Natural killer cell (primary cell): ENCODE data around the gene MYO1D. TPM values are rescaled to one million over a fixed set of nuclear protein-coding genes. Genes with fewer than 3 reads are reported as not detected.
A peak's percentile ranks its signal among the peaks of the same experiment; 100 is the strongest.

ENCODE experiments used
- ATAC-seq, 3 donors: fragments of 150-1000 bp in 2 of 3; fragments of 200-7000 bp in 1 of 3; cut with Tn5 transposase; 1 replicate in 1 of 3; 2 replicates in 2 of 3; pipeline ENCODE4 v1.10.0; 2021; ENCODE audit warnings: mild to moderate bottlenecking in 2 of 3, moderate library complexity in 2 of 3
- DNase-seq, 2 donors: peaks; one replicate each; pipeline versions ENCODE4 v3.0.0 to v3.0.0-alpha.2; 2013 to 2021; ENCODE audit warnings: mixed read lengths in 1 of 2
- H3K27ac ChIP-seq: one replicate; pipeline ENCODE4 v1.5.1; 2013; ENCODE audit warnings: mild to moderate bottlenecking, low read length
- H3K27me3 ChIP-seq: one replicate; pipeline ENCODE4 v1.6.1; 2013; ENCODE audit warnings: low read length; ENCODE audit not compliant: control insufficient read depth, insufficient read depth
- H3K36me3 ChIP-seq: one replicate; pipeline ENCODE4 v1.6.1; 2013; ENCODE audit warnings: low read length; ENCODE audit not compliant: control insufficient read depth, insufficient read depth
- H3K4me1 ChIP-seq: one replicate; pipeline ENCODE4 v1.6.1; 2013; ENCODE audit warnings: low read length; ENCODE audit not compliant: control insufficient read depth, insufficient read depth
- H3K4me3 ChIP-seq: one replicate; pipeline ENCODE4 v1.5.1; 2013; ENCODE audit warnings: low read length
- H3K9me3 ChIP-seq: one replicate; pipeline ENCODE4 v1.6.1; 2013; ENCODE audit warnings: low read length; ENCODE audit not compliant: control insufficient read depth, insufficient read depth
- H3K27ac Mint-ChIP-seq, 2 donors: one replicate each; pipeline ENCODE4 v1.8.0; 2022; ENCODE audit warnings: mild to moderate bottlenecking in 2 of 2, mixed read lengths in 2 of 2, moderate library complexity in 1 of 2
- H3K27me3 Mint-ChIP-seq, 2 donors: one replicate each; pipeline ENCODE4 v1.8.0; 2022; ENCODE audit warnings: low read depth in 2 of 2, mixed read lengths in 2 of 2
- H3K36me3 Mint-ChIP-seq: one replicate; pipeline ENCODE4 v1.8.0; 2022; ENCODE audit warnings: mixed read lengths
- H3K4me1 Mint-ChIP-seq, 2 donors: one replicate each; pipeline ENCODE4 v1.8.0; 2022; ENCODE audit warnings: mixed read lengths in 2 of 2
- H3K4me3 Mint-ChIP-seq: one replicate; pipeline ENCODE4 v1.8.0; 2022; ENCODE audit warnings: mild to moderate bottlenecking, moderate library complexity, mixed read lengths
- H3K9me3 Mint-ChIP-seq, 2 donors: one replicate each; pipeline ENCODE4 v1.8.0; 2022; ENCODE audit warnings: mixed read lengths in 2 of 2
- WGBS: methylation state at CpG from one replicate; pipeline ENCODE4 v1.1.7; 2013; ENCODE audit warnings: missing lambda C conversion rate; ENCODE audit not compliant: insufficient coverage; 5-methylcytosine and 5-hydroxymethylcytosine counted together
- intact Hi-C: fragments of 100-400 bp; cut with micrococcal nuclease; formaldehyde crosslinking; loops from one replicate; pipeline ENCODE4 v1.14.2; 2022
- total RNA-seq, 4 donors: library from RNA; stranded (reverse); fragments of 120-200 nt in 1 of 4; gene quantifications; one replicate each; pipeline versions ENCODE4 v1.2.3 to v1.2.4, GENCODE V29; 2013 to 2022
- TF ChIP-seq, protein P1 (sequence below): fragments of 200-600 bp; IDR thresholded peaks from one replicate; pipeline ENCODE4 v1.8.0; 2022; ENCODE audit warnings: antibody characterized with exemption

MYO1D gene
- total RNA-seq, 3 donors from 2014 or later (not counting 1 experiment from before 2014, with no cell fraction given), result 6.8 to 20.2 (median 10.5) TPM

DNA sequence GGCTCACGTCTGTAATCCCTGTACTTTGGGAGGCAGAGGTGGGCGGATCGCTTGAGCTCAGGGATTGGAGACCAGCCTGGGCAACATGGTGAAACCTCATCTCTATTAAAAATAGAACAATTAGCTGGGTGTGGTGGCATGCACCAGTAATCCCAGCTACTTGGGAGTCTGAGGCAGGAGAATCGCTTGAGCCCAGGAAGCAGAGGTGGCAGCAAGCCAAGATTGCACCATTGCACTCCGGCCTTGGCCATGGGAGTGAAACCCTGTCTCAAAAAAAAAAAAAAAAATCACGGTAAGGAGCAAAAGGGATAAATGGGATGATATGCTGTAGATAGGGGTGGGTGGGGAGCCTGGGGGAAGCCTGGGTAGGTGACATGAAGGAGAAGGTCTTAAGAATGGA is 30.7 kb upstream of the MYO1D start:
- no peak overlapping the region for H3K4me3 ChIP-seq
- TF ChIP-seq, protein P1, sequence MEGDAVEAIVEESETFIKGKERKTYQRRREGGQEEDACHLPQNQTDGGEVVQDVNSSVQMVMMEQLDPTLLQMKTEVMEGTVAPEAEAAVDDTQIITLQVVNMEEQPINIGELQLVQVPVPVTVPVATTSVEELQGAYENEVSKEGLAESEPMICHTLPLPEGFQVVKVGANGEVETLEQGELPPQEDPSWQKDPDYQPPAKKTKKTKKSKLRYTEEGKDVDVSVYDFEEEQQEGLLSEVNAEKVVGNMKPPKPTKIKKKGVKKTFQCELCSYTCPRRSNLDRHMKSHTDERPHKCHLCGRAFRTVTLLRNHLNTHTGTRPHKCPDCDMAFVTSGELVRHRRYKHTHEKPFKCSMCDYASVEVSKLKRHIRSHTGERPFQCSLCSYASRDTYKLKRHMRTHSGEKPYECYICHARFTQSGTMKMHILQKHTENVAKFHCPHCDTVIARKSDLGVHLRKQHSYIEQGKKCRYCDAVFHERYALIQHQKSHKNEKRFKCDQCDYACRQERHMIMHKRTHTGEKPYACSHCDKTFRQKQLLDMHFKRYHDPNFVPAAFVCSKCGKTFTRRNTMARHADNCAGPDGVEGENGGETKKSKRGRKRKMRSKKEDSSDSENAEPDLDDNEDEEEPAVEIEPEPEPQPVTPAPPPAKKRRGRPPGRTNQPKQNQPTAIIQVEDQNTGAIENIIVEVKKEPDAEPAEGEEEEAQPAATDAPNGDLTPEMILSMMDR, result no peak
- H3K27me3 ChIP-seq, result no peaks in the 10 kb centered on the region
- intact Hi-C loops, result no loop called here
- WGBS, result 92% methylated on average over 6 of the region's 6 CpGs
- Mint-ChIP-seq H3K9me3 (no peaks in the 10 kb centered on the region), H3K4me1 (peaks cover 0 to 12% of the 10 kb centered on the region in 2 donors), H3K36me3 (no peaks in the 10 kb centered on the region), H3K4me3 (no peak overlapping the region), H3K27ac (no peak overlapping the region), H3K27me3 (peaks cover 0 to 10% of the 10 kb centered on the region in 2 donors)
- H3K36me3 ChIP-seq, result no peaks in the 10 kb centered on the region
- ATAC-seq (no peak), DNase-seq (no peak)
- no peaks in the 10 kb centered on the region for H3K9me3 ChIP-seq
- no peaks in the 10 kb centered on the region for H3K4me1 ChIP-seq
- H3K27ac ChIP-seq, result no peak overlapping the region

DNA sequence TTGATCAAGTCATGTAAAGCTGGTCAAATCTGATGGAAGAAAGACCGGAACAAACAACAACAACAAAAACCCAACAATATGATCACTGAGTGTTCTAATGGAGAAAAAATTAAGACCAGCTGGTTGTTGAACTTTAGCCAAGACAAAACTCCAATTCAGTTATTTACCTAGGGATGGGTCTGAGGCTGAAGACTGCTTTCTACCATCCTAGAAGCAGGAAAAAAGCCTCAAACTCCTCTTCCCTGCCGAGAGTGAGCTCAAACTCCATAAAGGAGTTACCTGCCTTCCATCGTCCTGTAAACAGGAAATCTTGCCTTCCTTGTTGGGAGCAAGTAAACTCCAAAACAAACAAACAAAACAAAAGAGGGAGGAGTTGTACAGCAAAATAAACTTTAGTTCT is 28.0 kb upstream of the MYO1D start:
- DNase-seq (no peak), ATAC-seq (no peak)
- Histone ChIP-seq H3K4me1 (no peaks in the 10 kb centered on the region), H3K27me3 (no peaks in the 10 kb centered on the region), H3K4me3 (no peak overlapping the region), H3K9me3 (no peaks in the 10 kb centered on the region), H3K27ac (no peak overlapping the region), H3K36me3 (no peaks in the 10 kb centered on the region)
- H3K36me3 Mint-ChIP-seq, result no peaks in the 10 kb centered on the region
- no peak overlapping the region for H3K27ac Mint-ChIP-seq
- WGBS, result 90% methylated on average over 1 of the region's 3 CpGs
- H3K27me3 Mint-ChIP-seq, result peaks cover 6 to 12% of the 10 kb centered on the region in 2 donors
- intact Hi-C loops, result no loop called here
- TF ChIP-seq, protein P1, result no peak
- no peaks in the 10 kb centered on the region for H3K9me3 Mint-ChIP-seq
- H3K4me1 Mint-ChIP-seq, result peaks cover 0 to 12% of the 10 kb centered on the region in 2 donors
- H3K4me3 Mint-ChIP-seq, result no peak overlapping the region

DNA sequence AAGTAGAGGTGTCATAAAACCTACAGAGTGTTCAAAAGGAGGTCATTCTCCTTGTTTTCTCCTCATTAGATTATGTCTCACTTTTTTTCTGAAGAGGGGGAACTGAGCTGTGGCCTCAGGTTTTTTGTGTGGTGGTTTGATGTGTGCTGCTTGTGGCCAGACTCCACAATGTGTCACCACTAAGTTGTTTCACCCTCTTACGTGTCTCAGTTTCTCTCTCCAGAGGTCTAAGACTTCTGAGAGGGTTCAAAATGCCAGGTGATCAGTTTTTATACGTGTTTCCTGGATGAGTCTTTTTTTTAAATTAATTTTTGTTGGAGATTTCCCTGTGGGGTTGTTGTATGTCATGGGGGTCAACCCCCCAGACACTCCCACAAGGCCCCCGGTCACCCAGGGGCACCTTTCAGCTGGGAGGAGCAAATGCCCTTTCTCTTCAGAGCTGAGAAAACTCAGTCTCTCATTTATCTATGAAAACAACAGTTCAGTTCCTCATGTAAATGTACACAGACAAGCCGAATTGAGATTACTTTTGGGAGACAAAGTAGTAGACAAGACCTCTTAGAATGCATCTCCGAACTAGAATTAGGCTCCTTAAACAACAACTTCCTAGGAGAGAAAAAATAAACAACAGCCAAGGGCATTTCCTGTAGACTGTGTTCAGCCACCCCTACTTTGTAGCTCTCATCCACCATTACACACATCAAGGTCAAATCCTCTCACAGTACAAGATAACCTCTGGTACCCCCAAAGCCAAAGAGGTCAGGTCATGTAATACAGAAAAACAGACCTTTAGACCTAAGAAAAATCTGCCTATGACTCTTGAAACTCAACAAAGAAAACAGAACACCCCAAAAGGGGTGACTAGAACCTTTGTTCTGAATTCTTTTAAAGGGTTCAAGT is 27.1 kb upstream of the MYO1D start:
- no peak overlapping the region for H3K4me3 ChIP-seq
- peak; percentile 18 to 36 (median 27) for ATAC-seq
- no peaks in the 10 kb centered on the region for H3K36me3 Mint-ChIP-seq
- H3K27me3 Mint-ChIP-seq, result peaks cover 12 to 14% of the 10 kb centered on the region in 2 donors
- H3K27ac Mint-ChIP-seq, result peak overlapping the region in 1 of 2 donors; percentile 53
- no peak overlapping the region for H3K4me3 Mint-ChIP-seq
- no peaks in the 10 kb centered on the region for H3K9me3 Mint-ChIP-seq
- no peaks in the 10 kb centered on the region for H3K27me3 ChIP-seq
- TF ChIP-seq, protein P1, result no peak
- no peak overlapping the region for H3K27ac ChIP-seq
- no peak for DNase-seq
- 72% methylated on average over 3 of the region's 5 CpGs for WGBS
- intact Hi-C loops, result no loop called here
- no peaks in the 10 kb centered on the region for H3K4me1 ChIP-seq
- H3K4me1 Mint-ChIP-seq, result peaks cover 0 to 12% of the 10 kb centered on the region in 2 donors
- no peaks in the 10 kb centered on the region for H3K9me3 ChIP-seq
- H3K36me3 ChIP-seq, result no peaks in the 10 kb centered on the region
